Body of pancreas (tissue), 4 donors: ENCODE measurements around the gene RGS10. TPM values are rescaled to one million over a fixed set of nuclear protein-coding genes. Genes with fewer than 3 reads are reported as not detected.

Source experiments
- ATAC-seq: fragments of 150-250 bp; one replicate; pipeline ENCODE4 v1.9.1; 2016
- DNase-seq, 4 donors: peaks; one replicate each; pipeline ENCODE4 v3.0.0-alpha.2; 2019
- H3K27ac ChIP-seq, 4 donors: fragments of 200-600 bp; sonication (generic); 1 replicate in 3 of 4; 2 replicates in 1 of 4; pipeline versions ENCODE4 v1.5.1 to v1.6.1; 2016 to 2019; ENCODE audit warnings: mild to moderate bottlenecking in 1 of 4, mixed read lengths in 1 of 4, moderate library complexity in 1 of 4
- H3K27me3 ChIP-seq, 2 donors: fragments of 200-600 bp; sonication (generic); one replicate each; pipeline ENCODE4 v1.6.0; 2016; ENCODE audit warnings: mild to moderate bottlenecking in 1 of 2
- H3K36me3 ChIP-seq, 2 donors: fragments of 200-600 bp; sonication (generic); replicated peaks in 1 of 2; 2 replicates each; pipeline ENCODE4 v1.5.1; 2016; ENCODE audit warnings: low read depth in 2 of 2; ENCODE audit not compliant: insufficient read depth in 1 of 2
- H3K4me1 ChIP-seq: fragments of 200-600 bp; sonication (generic); one replicate; pipeline ENCODE4 v1.6.0; 2016
- H3K4me3 ChIP-seq, 2 donors: fragments of 200-600 bp; sonication (generic); 1 replicate in 1 of 2; 2 replicates in 1 of 2; pipeline ENCODE4 v1.5.1; 2016 to 2019
- H3K9me3 ChIP-seq, 3 donors: fragments of 200-600 bp; sonication (generic); 1 replicate in 2 of 3; 2 replicates in 1 of 3; pipeline ENCODE4 v1.5.1; 2016
- POLR2A ChIP-seq, 3 donors: fragments of 450-650 bp; IDR thresholded peaks; one replicate each; pipeline ENCODE4 v1.6.1; 2016; ENCODE audit warnings: antibody characterized with exemption in 3 of 3, mild to moderate bottlenecking in 2 of 3
- WGBS, 2 donors: methylation state at CpG; one replicate each; pipeline ENCODE4 v1.1.5; 2017; 5-methylcytosine and 5-hydroxymethylcytosine counted together
- intact Hi-C: fragments of 100-400 bp; cut with DNase I; formaldehyde crosslinking; loops from one replicate; pipeline ENCODE4 v1.15.1; 2023
- total RNA-seq, 2 donors: library from RNA; depleted of rRNA; stranded (reverse); fragments of >200 nt; gene quantifications; one replicate each; pipeline ENCODE4 v1.1.0, GENCODE V29; 2016
- TF ChIP-seq, protein P1 (sequence below), 7 experiments: fragments of 450-650 bp in 4 of 7; fragments of 200-600 bp in 3 of 7; sonication (generic) in 3 of 7; IDR thresholded peaks; one replicate each; pipeline ENCODE4 v1.5.1; 2016 to 2019; ENCODE audit warnings: antibody characterized with exemption in 7 of 7

RGS10 gene
- total RNA-seq, 2 donors from 2014 or later, result 13.2 to 21.3 TPM

DNA sequence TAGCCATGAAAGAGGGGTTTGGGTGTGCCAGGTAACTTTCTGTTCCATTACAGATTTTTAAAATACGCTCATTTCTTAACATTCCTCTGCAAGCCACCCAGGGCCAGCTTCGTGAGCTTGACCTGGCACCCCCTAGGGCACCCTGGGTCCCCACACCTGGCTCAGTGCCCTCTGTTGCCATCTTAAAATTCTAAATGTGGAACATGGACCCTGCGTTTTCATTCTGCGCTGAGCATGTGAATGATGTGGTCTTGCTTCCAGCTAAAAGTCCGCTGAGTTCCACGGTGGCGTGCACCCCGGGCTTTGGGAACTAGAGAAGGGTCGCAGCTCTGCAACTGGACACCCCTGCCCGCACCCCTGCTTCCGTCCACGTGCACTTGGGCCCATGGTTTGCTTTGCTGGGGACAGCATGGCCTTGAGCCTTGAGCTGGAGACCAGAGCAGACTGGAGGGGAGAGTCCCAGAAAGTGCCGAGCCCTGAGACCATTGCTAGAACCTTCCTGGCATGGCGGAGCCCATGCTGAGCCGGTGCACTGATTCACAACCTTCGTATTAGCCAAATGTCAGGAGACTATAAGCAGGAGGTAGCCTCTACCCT is 91.1 kb downstream of the RGS10 start:
- intact Hi-C loops, result no loop called here
- TF ChIP-seq, protein P1, sequence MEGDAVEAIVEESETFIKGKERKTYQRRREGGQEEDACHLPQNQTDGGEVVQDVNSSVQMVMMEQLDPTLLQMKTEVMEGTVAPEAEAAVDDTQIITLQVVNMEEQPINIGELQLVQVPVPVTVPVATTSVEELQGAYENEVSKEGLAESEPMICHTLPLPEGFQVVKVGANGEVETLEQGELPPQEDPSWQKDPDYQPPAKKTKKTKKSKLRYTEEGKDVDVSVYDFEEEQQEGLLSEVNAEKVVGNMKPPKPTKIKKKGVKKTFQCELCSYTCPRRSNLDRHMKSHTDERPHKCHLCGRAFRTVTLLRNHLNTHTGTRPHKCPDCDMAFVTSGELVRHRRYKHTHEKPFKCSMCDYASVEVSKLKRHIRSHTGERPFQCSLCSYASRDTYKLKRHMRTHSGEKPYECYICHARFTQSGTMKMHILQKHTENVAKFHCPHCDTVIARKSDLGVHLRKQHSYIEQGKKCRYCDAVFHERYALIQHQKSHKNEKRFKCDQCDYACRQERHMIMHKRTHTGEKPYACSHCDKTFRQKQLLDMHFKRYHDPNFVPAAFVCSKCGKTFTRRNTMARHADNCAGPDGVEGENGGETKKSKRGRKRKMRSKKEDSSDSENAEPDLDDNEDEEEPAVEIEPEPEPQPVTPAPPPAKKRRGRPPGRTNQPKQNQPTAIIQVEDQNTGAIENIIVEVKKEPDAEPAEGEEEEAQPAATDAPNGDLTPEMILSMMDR (IDR thresholded peaks at IDR 0.05), result no peak
- TF ChIP-seq POLR2A (IDR thresholded peaks at IDR 0.05), result no peak
- Histone ChIP-seq H3K4me3 (no peak overlapping the region), H3K9me3 (no peaks in the 10 kb centered on the region), H3K27me3 (no peaks in the 10 kb centered on the region), H3K36me3 (no peaks in the 10 kb centered on the region), H3K27ac (no peak overlapping the region), H3K4me1 (no peaks in the 10 kb centered on the region)
- WGBS, 2 donors, result 74 to 89% methylated on average over 4 to 12 of the region's 16 CpGs
- peak; percentile 21 for ATAC-seq
- DNase-seq, result no peak

DNA sequence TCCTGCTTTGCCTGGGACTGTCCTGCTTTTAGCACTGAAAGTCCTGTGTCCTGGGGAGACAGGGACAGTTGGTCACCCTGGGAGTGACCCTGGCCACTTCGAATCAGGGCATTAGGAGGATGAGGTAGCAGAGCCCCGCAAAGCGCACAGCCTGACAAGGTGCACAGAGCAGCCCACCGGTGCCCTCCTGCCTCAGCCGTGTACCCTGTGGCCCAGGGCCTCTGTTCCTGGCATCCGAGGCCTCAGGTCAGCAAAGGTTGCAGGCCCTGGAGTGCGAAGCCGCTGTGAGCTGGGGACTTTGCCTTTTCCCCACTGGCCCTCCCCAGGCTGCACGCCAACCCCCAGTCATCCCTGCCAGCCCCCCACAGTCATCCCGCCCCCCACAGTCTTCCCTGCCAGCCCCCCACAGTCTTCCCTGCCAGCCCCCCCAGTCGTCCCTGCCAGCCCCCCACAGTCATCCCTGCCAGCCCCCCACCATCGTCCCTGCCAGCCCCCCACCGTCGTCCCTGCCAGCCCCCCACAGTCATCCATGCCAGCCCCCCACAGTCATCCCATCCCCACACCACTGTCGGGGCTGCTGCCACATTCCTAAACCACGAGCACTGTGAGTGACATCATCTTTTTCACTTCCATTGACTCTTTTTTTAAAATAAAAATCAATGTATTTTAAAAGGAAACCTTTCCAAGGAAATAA is 91.8 kb downstream of the RGS10 start:
- H3K27ac ChIP-seq, result peak overlapping the region in 2 of 4 donors; percentile 5 to 40
- no peaks in the 10 kb centered on the region for H3K27me3 ChIP-seq
- ATAC-seq, result peak; percentile 30

More for the DNA sequence above, 91.8 kb downstream of the RGS10 start:
- Histone ChIP-seq H3K36me3 (no peaks in the 10 kb centered on the region), H3K9me3 (no peaks in the 10 kb centered on the region), H3K4me3 (no peak overlapping the region), H3K4me1 (no peaks in the 10 kb centered on the region)
- intact Hi-C loops, result no loop called here
- WGBS, 2 donors, result 72 to 74% methylated on average over 10 to 11 of the region's 16 CpGs
- DNase-seq, result no peak
- no peak for TF ChIP-seq POLR2A (IDR thresholded peaks at IDR 0.05)
- TF ChIP-seq, protein P1 (IDR thresholded peaks at IDR 0.05), result no peak

Other genes starting within 250 kb of the RGS10 start
- gene TIAL1, start 54.2 kb upstream of the RGS10 start, total RNA-seq, result 10 to 100 TPM; 34.9 to 36.1 TPM
- gene BAG3, start 108.7 kb upstream of the RGS10 start, total RNA-seq, result 10 to 100 TPM; 11.9 to 17.5 TPM
- gene INPP5F, start 183.3 kb upstream of the RGS10 start, total RNA-seq, result 1 to 10 TPM; 3.6 to 7.8 TPM